Measurements from ENCODE around the gene MTMR3.

DNA sequence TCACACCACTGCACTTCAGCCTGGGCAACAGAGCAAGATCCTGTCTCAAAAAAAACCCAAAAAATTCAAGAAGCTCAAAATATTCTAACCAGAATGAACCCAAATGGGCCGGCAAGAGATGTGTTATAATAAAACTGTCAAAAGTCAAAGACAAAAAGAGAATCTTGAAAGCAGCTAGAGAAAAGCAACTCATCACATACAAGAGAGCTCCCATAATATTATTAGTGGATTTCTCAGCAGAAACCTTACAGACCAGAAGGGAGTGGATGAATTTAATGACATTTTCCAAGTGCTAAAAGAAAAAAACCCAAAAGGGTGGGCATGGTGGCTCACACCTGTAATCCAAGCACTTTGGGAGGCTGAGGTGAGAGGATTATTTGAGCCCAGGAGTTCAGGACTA is 174.4 kb downstream of the MTMR3 start:
- no peak for TF ChIP-seq ELF1 (IDR thresholded peaks at IDR 0.05; ENCODE audit: borderline replicate concordance, low read depth)
- TF ChIP-seq EZH2 (IDR thresholded peaks at IDR 0.05), result no peak
- TF ChIP-seq YY1 (IDR thresholded peaks at IDR 0.05; ENCODE audit: extremely low read depth, insufficient replicate concordance, low read depth, low read length), result no peak
- TF ChIP-seq, protein P1, sequence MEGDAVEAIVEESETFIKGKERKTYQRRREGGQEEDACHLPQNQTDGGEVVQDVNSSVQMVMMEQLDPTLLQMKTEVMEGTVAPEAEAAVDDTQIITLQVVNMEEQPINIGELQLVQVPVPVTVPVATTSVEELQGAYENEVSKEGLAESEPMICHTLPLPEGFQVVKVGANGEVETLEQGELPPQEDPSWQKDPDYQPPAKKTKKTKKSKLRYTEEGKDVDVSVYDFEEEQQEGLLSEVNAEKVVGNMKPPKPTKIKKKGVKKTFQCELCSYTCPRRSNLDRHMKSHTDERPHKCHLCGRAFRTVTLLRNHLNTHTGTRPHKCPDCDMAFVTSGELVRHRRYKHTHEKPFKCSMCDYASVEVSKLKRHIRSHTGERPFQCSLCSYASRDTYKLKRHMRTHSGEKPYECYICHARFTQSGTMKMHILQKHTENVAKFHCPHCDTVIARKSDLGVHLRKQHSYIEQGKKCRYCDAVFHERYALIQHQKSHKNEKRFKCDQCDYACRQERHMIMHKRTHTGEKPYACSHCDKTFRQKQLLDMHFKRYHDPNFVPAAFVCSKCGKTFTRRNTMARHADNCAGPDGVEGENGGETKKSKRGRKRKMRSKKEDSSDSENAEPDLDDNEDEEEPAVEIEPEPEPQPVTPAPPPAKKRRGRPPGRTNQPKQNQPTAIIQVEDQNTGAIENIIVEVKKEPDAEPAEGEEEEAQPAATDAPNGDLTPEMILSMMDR (IDR thresholded peaks at IDR 0.05 in 2 of 3, conservative IDR thresholded peaks at IDR 0.05 in 1 of 3; ENCODE audit: borderline replicate concordance in 1 of 3, insufficient read depth in 1 of 3, low read depth in 2 of 3, low read length in 2 of 3), result no peak
- no peak for TF ChIP-seq POLR2A (IDR thresholded peaks at IDR 0.05; ENCODE audit: borderline replicate concordance, extremely low read depth, insufficient read depth, insufficient read length)
- no peak for TF ChIP-seq CEBPB (IDR thresholded peaks at IDR 0.05; ENCODE audit: low read depth)
- TF ChIP-seq MAX (IDR thresholded peaks at IDR 0.05), result no peak
- TF ChIP-seq, protein P2, sequence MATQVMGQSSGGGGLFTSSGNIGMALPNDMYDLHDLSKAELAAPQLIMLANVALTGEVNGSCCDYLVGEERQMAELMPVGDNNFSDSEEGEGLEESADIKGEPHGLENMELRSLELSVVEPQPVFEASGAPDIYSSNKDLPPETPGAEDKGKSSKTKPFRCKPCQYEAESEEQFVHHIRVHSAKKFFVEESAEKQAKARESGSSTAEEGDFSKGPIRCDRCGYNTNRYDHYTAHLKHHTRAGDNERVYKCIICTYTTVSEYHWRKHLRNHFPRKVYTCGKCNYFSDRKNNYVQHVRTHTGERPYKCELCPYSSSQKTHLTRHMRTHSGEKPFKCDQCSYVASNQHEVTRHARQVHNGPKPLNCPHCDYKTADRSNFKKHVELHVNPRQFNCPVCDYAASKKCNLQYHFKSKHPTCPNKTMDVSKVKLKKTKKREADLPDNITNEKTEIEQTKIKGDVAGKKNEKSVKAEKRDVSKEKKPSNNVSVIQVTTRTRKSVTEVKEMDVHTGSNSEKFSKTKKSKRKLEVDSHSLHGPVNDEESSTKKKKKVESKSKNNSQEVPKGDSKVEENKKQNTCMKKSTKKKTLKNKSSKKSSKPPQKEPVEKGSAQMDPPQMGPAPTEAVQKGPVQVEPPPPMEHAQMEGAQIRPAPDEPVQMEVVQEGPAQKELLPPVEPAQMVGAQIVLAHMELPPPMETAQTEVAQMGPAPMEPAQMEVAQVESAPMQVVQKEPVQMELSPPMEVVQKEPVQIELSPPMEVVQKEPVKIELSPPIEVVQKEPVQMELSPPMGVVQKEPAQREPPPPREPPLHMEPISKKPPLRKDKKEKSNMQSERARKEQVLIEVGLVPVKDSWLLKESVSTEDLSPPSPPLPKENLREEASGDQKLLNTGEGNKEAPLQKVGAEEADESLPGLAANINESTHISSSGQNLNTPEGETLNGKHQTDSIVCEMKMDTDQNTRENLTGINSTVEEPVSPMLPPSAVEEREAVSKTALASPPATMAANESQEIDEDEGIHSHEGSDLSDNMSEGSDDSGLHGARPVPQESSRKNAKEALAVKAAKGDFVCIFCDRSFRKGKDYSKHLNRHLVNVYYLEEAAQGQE (IDR thresholded peaks at IDR 0.05; ENCODE audit: low read depth), result no peak
- no peak for TF ChIP-seq EZH2phosphoT487 (IDR thresholded peaks at IDR 0.05; ENCODE audit: borderline replicate concordance)
- TF ChIP-seq, protein P3, sequence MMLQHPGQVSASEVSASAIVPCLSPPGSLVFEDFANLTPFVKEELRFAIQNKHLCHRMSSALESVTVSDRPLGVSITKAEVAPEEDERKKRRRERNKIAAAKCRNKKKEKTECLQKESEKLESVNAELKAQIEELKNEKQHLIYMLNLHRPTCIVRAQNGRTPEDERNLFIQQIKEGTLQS (IDR thresholded peaks at IDR 0.05), result no peak
- TF ChIP-seq ZNF274 (IDR thresholded peaks at IDR 0.05; ENCODE audit: low read depth, low read length), result no peak

All from HCT116 (cell line).